Measurements from ENCODE around the gene PRPF38B. TPM values are rescaled to one million over a fixed set of nuclear protein-coding genes. Genes with fewer than 3 reads are reported as not detected.
A peak's percentile ranks its signal among the peaks of the same experiment; 100 is the strongest.

Gene PRPF38B
- total and polyA plus RNA-seq, 2 of the 8 experiments (the other 6 are each of a cell fraction or from before 2014, with no cell fraction given): 16.6 to 50.6 TPM

- ChIA-PET POLR2A (ENCODE audit: partially characterized antibody) (interaction anchor here (0.6 to 1.1 kb wide), 12 partner anchors 12 to 1624 kb away, joined by 3 to 4 read pairs (median 3); partner anchors contain the start of gene PSRC1), CTCF (ENCODE audit: partially characterized antibody) (no interaction called here)
- Histone ChIP-seq H2AFZ (ENCODE audit: low read length) (peak within 1 kb of the TSS; percentile 74), H2BK120ac (replicated peaks; ENCODE audit: low read depth, low read length) (no peak within 1 kb of the TSS), H3K79me1 (ENCODE audit: low read depth, low read length) (no peaks in the 10 kb centered on the region), H3K4me3 (ENCODE audit: extremely low read depth in 1 of 4, insufficient read depth in 2 of 4, low read depth in 3 of 4, low read length in 4 of 4) (peak within 1 kb of the TSS; percentile 83 to 91 (median 88)), H3K27me3 (replicated peaks in 1 of 4; ENCODE audit: control insufficient read depth in 3 of 4, extremely low read depth in 1 of 4, insufficient read depth in 3 of 4, low read length in 3 of 4) (peaks cover 0 to 4% (median 0%) of the 10 kb centered on the region in 4 experiments; a peak in 3 of 7 replicates), H3K79me2 (ENCODE audit: control insufficient read depth in 1 of 2, insufficient read depth in 2 of 2, low read length in 2 of 2) (peaks cover 0 to 22% of the 10 kb centered on the region in 2 experiments; a peak in 2 of 4 replicates), H4K8ac (ENCODE audit: extremely low read depth, insufficient read depth, low read length) (peak within 1 kb of the TSS; percentile 94), H2BK20ac (ENCODE audit: low read length) (no peak within 1 kb of the TSS), H3K14ac (ENCODE audit: insufficient read length) (peak within 1 kb of the TSS; percentile 38), H2AK5ac (ENCODE audit: low read depth, low read length) (no peak within 1 kb of the TSS), H3K27ac (ENCODE audit: low read depth, low read length) (peak within 1 kb of the TSS; percentile 96), H4K91ac (replicated peaks; ENCODE audit: insufficient read length, low read length) (peak within 1 kb of the TSS; percentile 84), H3K56ac (replicated peaks; ENCODE audit: insufficient read length, low read depth, low read length) (peak within 1 kb of the TSS; percentile 93), H4K20me1 (replicated peaks in 1 of 2; ENCODE audit: control insufficient read depth in 1 of 2, insufficient read depth in 2 of 2, low read length in 2 of 2) (no peaks in the 10 kb centered on the region), H2BK15ac (ENCODE audit: low read length) (no peak within 1 kb of the TSS), H3K23me2 (ENCODE audit: low read depth, low read length) (no peaks in the 10 kb centered on the region; the same call in 1 of the 2 replicates), H3K36me3 (ENCODE audit: control insufficient read depth in 2 of 4, insufficient read depth in 4 of 4, low read length in 3 of 4) (no peaks in the 10 kb centered on the region; a peak in 1 of 8 replicates), H2BK12ac (ENCODE audit: low read depth, low read length) (peak within 1 kb of the TSS; percentile 82), H3K18ac (ENCODE audit: extremely low read depth, low read length) (peak within 1 kb of the TSS; percentile 92), H2BK5ac (ENCODE audit: low read depth, low read length) (peak within 1 kb of the TSS; percentile 84), H3K4ac (replicated peaks; ENCODE audit: insufficient read length, low read depth, low read length) (no peak within 1 kb of the TSS), H3K9me3 (ENCODE audit: insufficient read depth in 2 of 2, low read depth in 1 of 2, low read length in 1 of 2) (no peaks in the 10 kb centered on the region), H3K9ac (replicated peaks in 1 of 4; ENCODE audit: extremely low read depth in 1 of 4, low read depth in 3 of 4, low read length in 3 of 4) (peak within 1 kb of the TSS; percentile 71 to 97 (median 96)), H4K5ac (ENCODE audit: insufficient read length, low read depth, low read length) (peak within 1 kb of the TSS; percentile 87), H3K23ac (ENCODE audit: insufficient read length) (no peak within 1 kb of the TSS), H3K4me2 (ENCODE audit: insufficient read depth in 1 of 2, low read depth in 2 of 2, low read length in 2 of 2) (peak within 1 kb of the TSS; percentile 56 to 66), H3K4me1 (replicated peaks in 1 of 4; ENCODE audit: control insufficient read depth in 3 of 4, insufficient read depth in 4 of 4, low read length in 3 of 4) (no peaks in the 10 kb centered on the region; a peak in 1 of 7 replicates)
- peak; percentile 77 for FAIRE-seq
- 2% methylated on average over 63 of the region's 75 CpGs; no CpG with 5 or more reads in 1 of the 2 experiments for WGBS, 2 experiments (ENCODE audit: extremely low coverage in 1 of 2, insufficient coverage in 1 of 2, insufficient read length in 1 of 2, insufficient replicate concordance in 2 of 2, low coverage in 1 of 2, low lambda C conversion rate in 2 of 2, missing lambda C conversion rate in 1 of 2)
- DNase-seq (ENCODE audit: low read depth in 1 of 2, low spot score in 2 of 2): peak; percentile 99 to 100
- TF ChIP-seq PHF8 (conservative IDR thresholded peaks at IDR 0.05; ENCODE audit: low read depth, low read length): peak; percentile 96
- TF ChIP-seq USF2 (IDR thresholded peaks at IDR 0.05; ENCODE audit: low read length): no peak
- no peak for TF ChIP-seq SIX5 (IDR thresholded peaks at IDR 0.05; ENCODE audit: low read depth, low read length)
- no peak for TF ChIP-seq FOSL1 (IDR thresholded peaks at IDR 0.05; ENCODE audit: insufficient read depth, low read depth, low read length)
- peak; percentile 77 to 87; a peak in 3 of 4 replicates for TF ChIP-seq HDAC2 (IDR thresholded peaks at IDR 0.05; ENCODE audit: borderline replicate concordance in 1 of 2, low read depth in 2 of 2, low read length in 2 of 2)
- peak; percentile 90 for TF ChIP-seq YY1 (IDR thresholded peaks at IDR 0.05; ENCODE audit: low read depth, low read length)
- TF ChIP-seq CREB1 (IDR thresholded peaks at IDR 0.05): peak; percentile 95
- peak; percentile 64; the same call in 1 of the 2 replicates for TF ChIP-seq SP1 (IDR thresholded peaks at IDR 0.05; ENCODE audit: low read depth, low read length)
- TF ChIP-seq POLR2AphosphoS5 (IDR thresholded peaks at IDR 0.05; ENCODE audit: low read depth, low read length): peak; percentile 92
- peak; percentile 82 for TF ChIP-seq JUND (IDR thresholded peaks at IDR 0.05; ENCODE audit: low read length)
- TF ChIP-seq MAFK (IDR thresholded peaks at IDR 0.05; ENCODE audit: low read depth, low read length): no peak
These were observed 54.5 kb downstream of the PRPF38B start, which contains the start of gene STXBP3 for GRCh38 chr1:108746382-108747170. Gene STXBP3 (plus strand): TSS chr1:108746674. CDS start chr1:108746738, 64 bp downstream.

Data from H1 (cell line).